ENCODE data around the gene DET1.

GRCh38 chr15:88563638-88564037 lies 17.2 kb upstream of the DET1 start:
- no peak for TF ChIP-seq POLR2A (IDR thresholded peaks at IDR 0.05)
- no peak for TF ChIP-seq CTCF (IDR thresholded peaks at IDR 0.05)
- TF ChIP-seq EP300 (IDR thresholded peaks at IDR 0.05; ENCODE audit: low read depth), result no peak

All from transverse colon (tissue), 3 donors.